Epithelial cell of proximal tubule (primary cell): ENCODE results near the gene WNT9A. TPM values are rescaled to one million over a fixed set of nuclear protein-coding genes. Genes with fewer than 3 reads are reported as not detected.
"Not testable (repeated sequence)": the region's sequence is repeated elsewhere in the genome, so short reads cannot be mapped to it uniquely, and the experiment has no call there.

Source experiments
- DNase-seq: peaks from one replicate; pipeline ENCODE4 v3.0.0-alpha.2; 2011; ENCODE audit warnings: low read depth
- H3K4me3 ChIP-seq: 2 replicates; pipeline ENCODE4 v1.5.1; 2011; ENCODE audit warnings: low read depth, mild to moderate bottlenecking, low read length
- CTCF ChIP-seq: conservative IDR thresholded peaks from 2 replicates; pipeline ENCODE4 v1.5.1; 2012; ENCODE audit warnings: low read depth, mild to moderate bottlenecking, low read length
- total RNA-seq: library from RNA; depleted of rRNA; stranded (reverse); fragments of >200 nt; gene quantifications from 2 replicates; pipeline ENCODE4 v1.2.3, GENCODE V29; 2015

Gene WNT9A
- 2.1 and 2.7 TPM in 2 replicates for total RNA-seq

- no peak for TF ChIP-seq CTCF
- DNase-seq: no peak
- peak within 1 kb of the TSS; percentile 54 for H3K4me3 ChIP-seq
These were observed at the start of gene WNT9A for GRCh38 chr1:227947676-227948492. WNT9A (minus strand) TSS chr1:227947932; CDS start chr1:227947887, 45 bp downstream.

GRCh38 chr1:227996187-227996950 is 48.6 kb upstream of the WNT9A start:
- peak; percentile 7 for DNase-seq
- TF ChIP-seq CTCF: no peak
- no peak overlapping the region for H3K4me3 ChIP-seq

GRCh38 chr1:227994632-227995300 is 47.0 kb upstream of the WNT9A start:
- no peak for TF ChIP-seq CTCF
- no peak for DNase-seq
- no peak overlapping the region for H3K4me3 ChIP-seq

- DNase-seq: no peak
- no peak for TF ChIP-seq CTCF
- no peak overlapping the region for H3K4me3 ChIP-seq
These were observed 39.4 kb upstream of the WNT9A start for GRCh38 chr1:227987181-227987580.

GRCh38 chr1:227975583-227976283 is 28.0 kb upstream of the WNT9A start:
- DNase-seq, H3K4me3 ChIP-seq: not testable (repeated sequence)

- DNase-seq, H3K4me3 ChIP-seq: not testable (repeated sequence)
These were observed 26.1 kb upstream of the WNT9A start for GRCh38 chr1:227973724-227974288.

GRCh38 chr1:227972843-227973374 is 25.2 kb upstream of the WNT9A start:
- DNase-seq, H3K4me3 ChIP-seq: not testable (repeated sequence)

- DNase-seq: not testable (repeated sequence)
These were observed 24.5 kb upstream of the WNT9A start for GRCh38 chr1:227972283-227972679.

GRCh38 chr1:227971643-227972282 is 24.0 kb upstream of the WNT9A start:
- not testable (repeated sequence) for DNase-seq, H3K4me3 ChIP-seq

More at GRCh38 chr1:227972283-227972679, 24.5 kb upstream of the WNT9A start:
- not testable (repeated sequence) for H3K4me3 ChIP-seq

GRCh38 chr1:227971216-227971615 is 23.5 kb upstream of the WNT9A start:
- DNase-seq, H3K4me3 ChIP-seq: not testable (repeated sequence)

GRCh38 chr1:227970076-227970995 is 22.6 kb upstream of the WNT9A start:
- H3K4me3 ChIP-seq, DNase-seq: not testable (repeated sequence)
